NCI-H446 treated with DMSO at 0.1 percent for 48 hours (cell line): ENCODE data around the gene MEIS3.
"Not testable (repeated sequence)": the region's sequence is repeated elsewhere in the genome, so short reads cannot be mapped to it uniquely, and the experiment has no call there.

Experiments
- DNase-seq: peaks from one replicate; lab custom pipeline; 2025; lab: John Stamatoyannopoulos, UW

MEIS3 gene

GRCh38 chr19:47386582-47386981 is 32.7 kb downstream of the MEIS3 start:
- not testable (repeated sequence) for DNase-seq

DNA sequence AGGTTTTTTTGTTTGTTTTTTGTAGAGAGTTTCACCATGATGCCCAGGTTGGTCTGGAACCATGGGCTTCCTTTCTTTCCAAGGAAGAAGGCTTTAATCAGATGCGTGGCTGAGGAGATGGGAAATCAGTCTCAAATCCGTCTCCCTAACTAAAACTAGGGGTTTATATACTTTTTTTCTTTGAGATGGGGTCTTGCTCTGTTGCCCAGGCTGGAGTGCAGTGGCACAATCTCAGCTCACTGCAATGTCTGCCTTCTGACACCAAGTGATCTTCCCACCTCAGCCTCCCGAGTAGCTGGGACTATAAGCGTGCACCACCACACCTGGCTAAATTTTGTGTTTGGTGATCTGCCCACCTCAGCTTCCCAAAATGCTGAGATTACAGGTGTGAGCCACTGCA is 34.8 kb downstream of the MEIS3 start:
- DNase-seq: not testable (repeated sequence)

DNA sequence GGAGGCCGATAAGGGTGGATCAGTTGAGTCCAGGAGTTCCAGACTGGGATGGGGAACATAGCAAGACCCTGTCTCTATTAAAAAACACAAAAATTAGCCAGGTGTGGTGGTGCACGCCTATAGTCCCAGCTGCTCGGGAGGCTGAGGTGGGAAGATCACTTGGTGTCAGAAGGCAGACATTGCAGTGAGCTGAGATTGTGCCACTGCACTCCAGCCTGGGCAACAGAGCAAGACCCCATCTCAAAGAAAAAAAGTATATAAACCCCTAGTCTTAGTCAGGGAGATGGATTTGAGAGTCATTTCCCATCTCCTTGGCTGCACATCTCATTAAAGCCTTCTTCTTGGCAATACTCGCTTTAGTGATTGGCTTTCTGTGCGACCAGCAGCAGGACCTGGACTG is 35.4 kb downstream of the MEIS3 start:
- not testable (repeated sequence) for DNase-seq

DNA sequence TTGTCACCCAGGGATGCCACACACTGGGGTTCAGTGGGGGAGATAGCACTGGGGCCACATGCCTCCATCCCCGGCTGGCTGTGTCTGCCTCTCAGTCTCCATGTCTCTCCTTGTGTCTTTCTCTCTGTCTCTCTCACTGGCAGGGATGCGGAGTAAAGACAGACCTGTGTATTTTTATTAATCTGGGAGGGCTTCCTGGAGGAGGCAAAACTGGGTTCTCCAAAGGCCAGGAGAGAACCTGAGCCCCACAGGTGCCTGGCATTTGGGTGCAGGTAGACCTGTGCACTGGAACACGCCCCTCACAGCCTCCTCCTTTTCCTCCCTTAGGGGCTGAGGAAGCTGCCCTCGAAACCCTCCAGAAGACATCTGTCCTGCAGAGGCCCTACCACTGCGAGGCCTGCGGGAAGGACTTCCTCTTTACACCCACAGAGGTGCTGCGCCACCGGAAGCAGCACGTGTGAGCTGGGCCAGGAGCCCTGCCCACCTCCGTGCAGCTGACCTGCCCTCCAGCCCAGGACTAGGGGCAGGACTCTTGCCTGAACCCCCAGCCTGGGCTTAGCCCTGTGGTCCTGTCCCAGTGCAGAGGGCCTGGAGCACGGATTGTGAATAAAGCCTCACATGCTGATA is 37.6 kb downstream of the MEIS3 start:
- no peak for DNase-seq

- no peak for DNase-seq
Measured at GRCh38 chr19:47381121-47381520, 38.2 kb downstream of the MEIS3 start.

GRCh38 chr19:47380559-47380958 is 38.8 kb downstream of the MEIS3 start:
- DNase-seq: no peak

DNA sequence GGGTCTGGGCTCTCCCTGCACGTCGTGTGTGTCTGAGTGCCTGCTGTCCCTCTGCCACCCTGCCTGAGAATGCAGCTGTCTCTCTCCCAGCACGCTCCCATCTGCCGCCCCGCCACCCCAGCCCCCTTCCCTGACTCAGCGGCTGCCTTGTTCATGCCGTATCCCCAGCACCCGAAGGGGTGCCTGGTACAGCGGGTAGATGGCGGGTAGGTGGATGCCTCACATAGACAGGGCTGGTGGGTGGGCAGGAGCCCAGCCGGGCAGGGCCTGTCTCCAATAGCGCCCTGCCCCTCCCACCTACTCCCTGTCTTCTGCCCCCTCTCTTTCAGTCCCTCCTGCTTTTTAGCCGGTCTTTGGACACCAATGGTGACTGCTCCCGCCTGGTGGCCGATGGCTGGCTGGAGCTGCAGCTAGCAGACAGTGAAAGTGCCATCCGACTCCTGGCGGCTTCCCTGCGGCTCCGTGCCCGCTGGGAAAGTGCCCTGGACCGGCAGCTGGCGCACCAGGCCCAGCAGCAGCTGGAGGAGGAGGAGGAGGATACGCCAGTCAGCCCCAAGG is 39.9 kb downstream of the MEIS3 start:
- no peak for DNase-seq

DNA sequence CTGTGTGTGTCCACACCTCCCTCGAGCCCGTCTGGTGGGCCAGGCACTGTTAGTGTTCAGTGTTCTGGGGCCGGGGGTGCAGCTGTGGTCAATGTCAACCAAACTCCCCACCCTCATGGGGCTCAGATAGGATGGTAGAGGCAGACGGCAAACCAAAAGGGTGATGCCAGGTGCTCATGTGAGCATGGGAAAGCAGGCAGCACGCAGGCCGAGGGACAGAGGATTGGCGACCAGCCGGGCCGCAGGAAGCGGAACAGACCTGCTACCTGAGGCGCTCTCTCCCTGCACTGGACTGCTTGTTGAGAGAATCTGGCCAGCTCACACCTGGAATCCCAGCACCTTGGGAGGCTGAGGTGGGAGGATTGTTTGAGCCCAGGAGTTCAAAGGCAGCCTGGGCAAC is 41.1 kb downstream of the MEIS3 start:
- no peak for DNase-seq

- DNase-seq: no peak
Measured at GRCh38 chr19:47377801-47378200, 41.5 kb downstream of the MEIS3 start.

DNA sequence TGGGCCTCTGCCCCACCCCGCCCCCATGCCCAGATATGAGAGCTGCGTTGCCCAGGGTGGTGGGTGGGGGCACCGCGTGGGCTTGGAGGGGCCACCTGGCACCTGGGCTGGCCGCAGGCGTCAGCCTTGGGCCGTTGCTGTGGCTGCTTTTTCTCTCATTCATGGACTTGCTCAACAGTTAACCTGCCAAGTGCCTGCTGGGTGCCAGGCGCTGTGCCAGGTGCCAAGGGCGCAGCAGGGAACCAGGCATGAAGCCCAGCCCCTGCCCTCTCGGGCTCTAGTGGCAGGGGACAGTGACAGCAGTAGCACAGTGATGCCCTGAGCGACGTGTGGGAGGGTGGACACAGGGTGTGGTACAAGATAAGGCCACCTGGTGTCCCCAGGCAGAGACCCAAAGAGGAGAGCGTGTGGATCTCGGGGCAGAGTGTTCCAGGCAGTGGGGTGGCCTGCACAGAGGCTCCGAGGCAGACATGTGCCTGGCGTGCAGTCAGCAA is 42.1 kb downstream of the MEIS3 start:
- DNase-seq: peak; percentile 29

DNA sequence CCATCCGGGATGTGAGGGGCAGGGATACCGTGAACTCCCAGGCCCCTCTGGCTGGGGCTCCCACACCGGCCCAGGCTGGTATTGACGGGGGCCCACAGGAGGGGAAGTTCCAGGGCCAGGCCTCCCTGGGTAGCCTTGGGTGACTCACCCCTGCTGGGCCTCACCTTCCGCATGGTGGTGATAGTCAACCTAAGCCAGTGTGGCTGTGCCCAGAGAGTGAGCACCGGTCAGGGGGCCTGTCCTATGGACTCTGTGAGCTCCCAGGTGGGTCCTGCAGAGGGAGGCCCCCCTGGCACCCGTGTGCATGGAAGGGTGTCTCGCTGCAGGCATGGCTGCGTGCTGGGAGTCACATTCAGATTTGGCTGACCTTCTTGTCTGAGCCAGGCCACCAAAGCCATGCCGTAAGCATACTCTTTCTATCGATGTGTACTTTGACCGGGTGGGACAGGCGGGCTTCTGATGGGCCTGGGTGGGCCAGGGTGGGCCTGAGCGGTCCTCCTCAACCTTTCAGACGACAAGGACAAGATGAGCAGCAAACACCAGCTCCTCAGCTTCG is 42.7 kb downstream of the MEIS3 start:
- DNase-seq: no peak

DNA sequence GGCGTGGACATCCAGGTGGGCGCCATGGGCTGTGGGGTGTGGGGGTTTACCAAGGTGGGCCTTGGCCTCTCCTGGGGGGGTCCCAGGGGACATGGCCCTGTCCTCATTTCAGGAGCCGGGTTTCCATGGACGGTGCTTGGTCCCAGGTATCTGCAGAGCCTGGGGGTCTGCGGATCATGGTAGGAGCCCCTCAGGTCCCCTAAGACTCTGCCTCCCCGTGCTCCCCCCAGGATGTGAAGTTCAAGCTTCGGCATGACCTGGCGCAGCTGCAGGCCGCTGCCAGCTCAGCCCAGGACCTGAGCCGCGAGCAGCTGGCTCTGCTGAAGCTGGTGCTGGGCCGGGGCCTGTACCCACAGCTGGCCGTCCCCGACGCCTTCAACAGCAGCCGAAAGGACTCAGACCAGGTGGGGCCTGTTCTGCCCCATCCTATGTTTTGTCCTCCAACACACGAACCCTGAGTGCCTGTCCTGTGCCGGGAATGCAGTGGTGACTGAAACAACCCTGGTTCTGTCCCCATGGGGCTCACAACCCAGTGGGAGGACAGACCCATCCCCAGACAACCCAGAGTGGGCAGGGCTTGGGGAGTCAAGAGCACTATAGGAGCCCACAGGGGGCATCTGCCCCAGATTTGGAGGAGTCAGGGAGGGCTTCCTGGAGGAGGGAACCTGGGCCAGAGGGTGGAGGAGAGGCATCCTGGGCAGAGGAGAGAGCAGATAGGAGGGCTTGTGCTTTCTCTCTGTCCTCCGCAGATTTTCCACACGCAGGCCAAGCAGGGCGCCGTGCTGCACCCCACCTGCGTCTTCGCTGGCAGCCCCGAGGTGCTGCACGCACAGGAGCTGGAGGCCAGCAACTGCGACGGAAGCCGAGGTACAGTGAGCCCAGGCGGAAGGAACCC is 43.4 kb downstream of the MEIS3 start:
- no peak for DNase-seq

- DNase-seq: no peak
Measured at GRCh38 chr19:47374876-47375693, 44.2 kb downstream of the MEIS3 start.

GRCh38 chr19:47373246-47374240 is 45.8 kb downstream of the MEIS3 start:
- DNase-seq: no peak

DNA sequence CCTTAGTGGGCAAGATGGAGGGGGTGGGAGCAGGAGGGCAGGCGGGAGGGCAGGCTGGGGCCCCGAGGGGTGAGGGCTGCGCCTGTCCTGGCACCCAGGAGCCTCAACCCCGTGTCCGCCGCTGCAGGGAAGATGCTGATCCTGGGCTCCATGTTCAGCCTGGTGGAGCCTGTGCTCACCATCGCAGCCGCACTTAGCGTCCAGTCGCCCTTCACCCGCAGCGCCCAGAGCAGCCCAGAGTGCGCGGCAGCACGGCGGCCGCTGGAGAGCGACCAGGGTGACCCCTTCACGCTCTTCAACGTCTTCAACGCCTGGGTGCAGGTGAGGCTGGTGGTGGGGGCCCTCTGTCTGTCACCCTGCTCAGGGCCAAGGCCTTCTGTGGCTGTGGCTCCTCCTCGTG is 46.7 kb downstream of the MEIS3 start:
- DNase-seq: no peak

GRCh38 chr19:47371261-47371660 is 48.1 kb downstream of the MEIS3 start:
- no peak for DNase-seq

DNA sequence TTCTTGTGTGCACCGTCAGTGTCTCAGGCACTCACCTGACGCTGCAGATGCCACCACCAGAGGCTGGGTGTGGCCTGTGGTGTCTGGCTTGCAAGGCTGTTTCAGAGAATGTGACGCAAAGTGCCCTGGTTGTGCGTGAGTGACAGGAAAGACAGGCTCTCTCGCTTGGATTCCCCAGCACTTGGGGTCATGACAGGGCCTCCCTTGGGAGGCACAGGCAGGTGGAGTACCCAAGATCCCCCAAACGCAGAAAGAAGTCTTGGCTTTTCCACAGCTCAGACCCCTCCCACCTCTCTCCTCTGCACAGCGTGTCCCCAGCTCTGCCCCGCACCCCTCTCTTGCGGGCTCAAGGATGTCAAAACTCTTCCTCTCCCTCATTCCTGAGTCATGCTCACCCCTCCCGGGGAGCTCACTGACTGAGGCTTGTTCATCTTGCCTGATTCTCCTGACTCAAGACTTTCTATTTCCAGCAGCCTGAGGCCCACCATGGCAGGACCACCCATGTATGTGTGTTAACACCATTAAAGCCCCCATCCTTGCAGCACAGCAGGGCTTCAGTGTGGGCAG is 49.2 kb downstream of the MEIS3 start:
- DNase-seq: no peak

- not testable (repeated sequence) for DNase-seq
Measured at GRCh38 chr19:47365455-47365854, 53.9 kb downstream of the MEIS3 start.

- DNase-seq: no peak
Measured at GRCh38 chr19:47363758-47364531, 55.4 kb downstream of the MEIS3 start.
